Esophagus squamous epithelium (tissue), 4 donors: Measurements from ENCODE around the gene EFS.

Experiments used
- CTCF ChIP-seq, 6 experiments: fragments of 450-650 bp in 4 of 6; fragments of 200-600 bp in 2 of 6; sonication (generic) in 2 of 6; IDR thresholded peaks; one replicate each; pipeline ENCODE4 v1.5.1; 2016 to 2019; ENCODE audit warnings: antibody characterized with exemption in 6 of 6, mild to moderate bottlenecking in 4 of 6, moderate library complexity in 4 of 6
- POLR2A ChIP-seq, 4 donors: fragments of 450-650 bp; IDR thresholded peaks; one replicate each; pipeline ENCODE4 v1.6.1; 2017; ENCODE audit warnings: antibody characterized with exemption in 4 of 4, mild to moderate bottlenecking in 4 of 4, moderate library complexity in 3 of 4

DNA sequence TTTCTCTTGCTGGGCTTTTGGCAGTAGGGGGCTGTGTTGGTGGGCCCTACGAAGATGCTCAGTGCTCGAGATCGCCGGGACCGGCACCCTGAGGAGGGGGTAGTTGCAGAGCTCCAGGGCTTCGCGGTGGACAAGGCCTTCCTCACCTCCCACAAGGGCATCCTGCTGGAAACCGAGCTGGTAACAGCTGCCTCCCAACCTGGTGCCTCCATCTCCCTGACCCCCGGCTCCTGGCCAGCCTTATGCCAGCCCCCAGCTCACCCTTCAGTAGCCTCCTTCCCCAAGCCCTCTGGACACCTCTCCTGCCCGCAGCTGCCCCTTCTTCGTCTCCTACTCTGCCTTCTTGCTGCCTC, 12.2 kb upstream of the EFS start:
- TF ChIP-seq CTCF (IDR thresholded peaks at IDR 0.05) (no peak), POLR2A (IDR thresholded peaks at IDR 0.05) (no peak)
